GM19025 (cell line): ENCODE results near the gene SLC36A3.
A peak's percentile ranks its signal among the peaks of the same experiment; 100 is the strongest.
"Not testable (repeated sequence)": the region's sequence is repeated elsewhere in the genome, so short reads cannot be mapped to it uniquely, and the experiment has no call there.

Experiments
- ATAC-seq: cut with Tn5 transposase; IDR thresholded peaks from one replicate; pipeline ENCODE4 v1.9.1; 2021; ENCODE audit warnings: mild to moderate bottlenecking, low read depth, moderate library complexity; ENCODE audit not compliant: unreplicated experiment

The SLC36A3 gene

GRCh38 chr5:151267491-151268260, 35.9 kb downstream of the SLC36A3 start:
- ATAC-seq: no peak

DNA sequence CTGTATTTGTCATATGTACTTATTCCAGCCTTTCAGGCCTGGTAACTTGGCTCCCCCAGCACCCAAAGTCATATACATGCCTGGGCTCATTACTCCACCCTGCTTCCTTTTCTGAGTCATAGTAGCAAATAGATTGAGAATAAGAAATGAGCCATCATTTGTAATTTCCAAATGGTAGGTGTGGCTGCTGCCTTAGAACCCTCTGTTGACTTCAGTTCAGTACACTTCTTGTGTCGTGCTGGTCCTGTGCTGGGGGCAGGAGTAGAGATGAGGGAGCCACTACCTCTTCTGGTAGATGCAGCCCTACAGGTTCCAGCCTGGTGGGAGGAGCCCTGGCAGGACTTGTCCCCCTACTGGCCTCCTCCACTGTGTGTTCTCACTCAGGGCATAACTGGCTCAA, 39.5 kb downstream of the SLC36A3 start:
- ATAC-seq: no peak

DNA sequence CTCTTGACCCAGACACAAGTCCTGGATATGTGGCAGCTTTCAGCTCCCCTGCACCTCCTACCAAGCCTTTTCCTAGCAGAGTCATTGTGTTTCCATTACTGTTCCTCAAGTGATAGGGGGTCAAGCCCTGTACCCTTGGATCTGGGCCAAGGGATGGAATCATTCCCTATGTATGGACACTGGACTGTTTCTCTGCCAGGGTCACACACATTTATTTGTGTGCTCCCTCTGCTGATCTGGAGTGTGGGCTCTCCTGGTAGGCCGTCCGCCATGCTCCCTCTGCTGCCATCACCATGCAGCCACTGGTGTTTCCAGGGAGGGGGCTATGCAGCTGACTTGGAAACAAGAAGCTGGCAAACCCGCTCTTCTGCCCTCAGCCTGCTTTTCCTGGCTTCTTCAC, 41.0 kb downstream of the SLC36A3 start:
- ATAC-seq: no peak

GRCh38 chr5:151259931-151260330, 43.6 kb downstream of the SLC36A3 start:
- ATAC-seq: no peak

DNA sequence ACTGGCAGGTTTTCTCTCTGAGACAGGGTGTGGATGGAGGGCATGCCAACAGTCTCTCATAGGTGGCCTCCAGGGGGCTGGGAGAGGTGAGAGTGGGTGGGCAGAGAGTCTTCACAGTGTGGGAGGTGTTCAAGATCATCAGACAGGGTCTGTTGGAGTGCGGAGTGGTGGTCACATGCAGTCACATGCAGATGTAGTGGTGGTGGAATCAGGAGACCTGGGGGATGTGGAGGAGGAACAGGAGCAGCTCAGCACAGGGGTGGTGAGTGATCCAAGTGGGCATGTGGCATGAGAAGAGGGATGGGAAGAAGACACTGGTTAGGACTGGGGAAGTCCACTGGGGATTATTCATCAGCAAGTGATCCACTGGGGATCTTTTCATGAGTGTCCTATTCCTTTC, 44.8 kb downstream of the SLC36A3 start:
- ATAC-seq: no peak

GRCh38 chr5:151258201-151258611, 45.4 kb downstream of the SLC36A3 start:
- ATAC-seq: no peak

DNA sequence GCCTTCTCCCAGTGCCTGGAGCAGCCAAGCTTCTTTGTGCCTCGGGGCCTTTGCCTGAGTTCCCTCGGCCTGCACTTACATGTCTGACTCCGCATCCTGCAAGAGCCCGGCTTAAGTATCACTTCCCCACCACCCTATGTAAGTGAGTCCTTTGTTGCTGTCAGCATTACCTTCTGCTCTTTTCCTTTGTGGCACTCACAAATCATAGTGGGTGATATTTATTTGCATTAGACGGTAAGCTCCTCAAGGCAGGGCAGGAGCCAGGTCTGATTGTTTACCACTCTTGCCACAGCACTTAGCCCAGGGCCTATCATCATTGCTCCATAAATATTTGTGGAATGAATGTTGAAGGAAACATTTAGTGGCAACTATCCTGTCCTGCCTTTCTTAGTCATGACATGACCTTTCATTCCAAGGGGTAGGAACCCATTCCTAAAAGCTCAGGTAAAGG, 45.8 kb downstream of the SLC36A3 start:
- peak; percentile 16 for ATAC-seq

DNA sequence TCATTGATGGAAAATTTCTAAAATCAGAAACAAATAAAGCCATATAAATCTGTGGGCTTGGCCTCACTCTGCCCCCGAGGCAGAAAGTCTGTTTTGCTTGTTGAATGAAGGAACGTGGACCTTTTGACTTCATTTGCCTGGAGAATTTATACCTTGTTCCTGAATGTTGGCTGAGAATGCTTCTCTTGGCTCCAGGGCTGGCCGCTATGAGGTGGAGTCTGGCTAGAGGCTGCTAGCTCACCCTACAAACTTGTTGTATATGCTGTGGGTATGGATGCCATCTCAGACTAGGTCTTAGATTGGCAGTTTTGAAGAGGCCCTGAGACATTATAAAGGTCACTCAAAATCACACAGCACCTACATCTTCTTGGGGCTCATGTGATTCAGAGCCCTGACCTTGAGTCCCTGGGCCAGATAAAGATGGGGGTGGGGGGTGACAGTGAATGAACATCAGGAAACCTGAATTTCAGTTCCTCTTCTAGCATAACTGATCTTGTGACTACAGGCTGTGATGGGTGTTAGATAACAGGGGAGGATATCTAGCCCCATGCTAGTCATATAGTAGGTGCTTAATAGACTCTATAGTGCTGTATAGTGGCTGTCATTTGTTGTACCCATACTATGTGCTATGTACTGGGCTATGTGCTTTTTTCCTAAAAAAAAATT, 47.8 kb downstream of the SLC36A3 start:
- ATAC-seq: peak; percentile 24

DNA sequence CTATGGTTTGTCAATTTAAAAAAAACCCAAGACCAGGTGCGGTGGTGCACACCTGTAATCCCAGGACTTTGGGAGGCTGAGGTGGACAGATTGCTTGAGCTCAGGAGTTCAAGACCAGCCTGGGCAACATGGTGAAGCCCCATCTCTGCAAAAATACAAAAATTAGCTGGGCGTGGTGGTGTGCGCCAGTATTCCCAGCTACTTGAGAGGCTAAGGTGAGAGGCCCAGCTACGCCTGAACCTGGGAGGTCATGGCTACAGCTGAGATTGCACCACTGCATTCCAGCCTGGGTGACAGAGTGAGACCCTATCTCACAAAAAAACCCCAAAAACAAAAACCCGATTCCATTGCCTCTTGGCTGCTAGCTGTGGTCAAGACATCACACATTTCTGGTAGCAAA, 48.6 kb downstream of the SLC36A3 start:
- not testable (repeated sequence) for ATAC-seq

GRCh38 chr5:151254556-151254955, 49.0 kb downstream of the SLC36A3 start:
- no peak for ATAC-seq

DNA sequence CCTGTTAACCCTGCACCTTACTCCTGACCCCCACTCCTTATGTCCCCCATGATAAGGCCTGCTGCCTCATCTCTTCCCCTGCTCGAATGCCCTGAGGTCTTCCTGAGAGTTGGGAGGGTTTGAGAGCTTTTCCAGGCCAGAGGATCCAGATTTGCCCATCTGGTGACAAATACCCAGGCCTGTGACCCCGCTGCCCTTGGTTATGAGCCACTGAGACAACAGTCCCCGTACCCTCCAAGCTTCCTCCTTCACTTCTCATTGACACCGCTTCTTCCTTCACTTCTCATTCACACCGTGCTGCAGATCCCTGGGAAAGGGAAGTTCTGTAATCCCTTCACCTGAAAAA, 50.0 kb downstream of the SLC36A3 start:
- no peak for ATAC-seq

GRCh38 chr5:151252762-151253604, 50.6 kb downstream of the SLC36A3 start, which contains the start of gene GM2A:
Gene GM2A (plus strand): TSS chr5:151253185. CDS start chr5:151253217, 32 bp downstream.
- ATAC-seq: peak; percentile 82

GRCh38 chr5:151251621-151252020, 51.9 kb downstream of the SLC36A3 start:
- ATAC-seq: no peak

GRCh38 chr5:151251001-151251551, 52.5 kb downstream of the SLC36A3 start:
- no peak for ATAC-seq

- no peak for ATAC-seq
These were observed 53.1 kb downstream of the SLC36A3 start for GRCh38 chr5:151250346-151251000.

DNA sequence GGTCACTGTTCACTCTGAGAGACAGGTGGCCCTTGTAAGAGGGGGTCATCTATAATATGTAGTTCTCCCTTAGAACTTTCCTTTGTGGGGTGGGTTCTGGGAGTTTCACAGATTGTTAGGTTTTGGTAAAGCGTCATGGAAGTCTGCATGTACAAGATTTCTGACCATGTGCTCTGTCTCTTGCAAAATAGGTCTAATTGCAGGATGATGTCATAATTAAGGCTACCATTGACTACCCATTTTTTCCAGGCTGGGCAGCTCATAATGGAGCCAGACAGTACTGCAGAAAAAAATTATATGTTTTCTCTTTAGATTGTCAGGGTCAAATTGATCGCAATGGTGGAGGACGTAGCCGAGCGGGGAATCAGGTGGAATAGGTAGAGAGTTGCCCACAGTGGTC, 54.3 kb downstream of the SLC36A3 start:
- no peak for ATAC-seq

GRCh38 chr5:151248651-151249050, 54.9 kb downstream of the SLC36A3 start:
- ATAC-seq: no peak

- no peak for ATAC-seq
These were observed 57.8 kb downstream of the SLC36A3 start for GRCh38 chr5:151245680-151246219.

GRCh38 chr5:151244206-151244605, 59.4 kb downstream of the SLC36A3 start:
- ATAC-seq: no peak

GRCh38 chr5:151243564-151243963, 60.0 kb downstream of the SLC36A3 start:
- ATAC-seq: no peak
